Measurements from ENCODE around the gene AKAP7. TPM values are rescaled to one million over a fixed set of nuclear protein-coding genes. Genes with fewer than 3 reads are reported as not detected.

AKAP7 gene
- polyA plus RNA-seq, 1 experiment = 0.63 TPM

DNA sequence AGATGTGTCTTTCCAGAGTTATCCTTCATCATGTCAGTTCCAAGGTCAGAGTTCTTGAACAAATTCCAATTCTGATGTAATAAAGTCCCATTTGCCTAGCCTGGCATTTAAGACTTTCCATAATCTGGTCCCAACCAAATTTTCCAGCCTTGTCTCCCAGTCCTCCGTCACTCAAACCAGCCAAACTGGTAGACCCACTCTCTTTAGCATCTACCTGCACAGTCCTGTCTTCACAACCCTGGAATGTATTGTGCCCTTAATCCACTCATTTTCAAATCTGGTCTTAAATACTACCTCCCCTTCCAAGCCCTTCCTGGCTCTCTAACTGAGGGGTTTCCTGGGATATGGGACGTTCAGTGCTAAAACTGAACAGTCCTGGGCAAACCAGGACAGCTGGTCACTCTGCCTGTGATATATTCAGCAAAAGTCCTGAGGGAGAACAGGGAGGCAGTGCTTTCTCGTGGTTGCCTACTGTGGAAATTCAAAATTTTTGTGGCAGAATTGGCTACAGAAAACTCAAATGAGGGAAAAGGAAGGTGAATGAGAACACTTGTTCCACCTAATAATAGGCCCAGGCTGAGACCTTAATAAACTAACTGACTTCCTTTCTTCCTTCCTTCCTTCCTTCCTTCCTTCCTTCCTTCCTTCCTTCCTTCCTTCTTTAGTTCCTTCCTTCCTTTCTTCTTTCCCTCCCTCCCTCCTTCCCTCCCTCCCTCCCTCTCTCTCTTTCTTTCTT is 10.8 kb upstream of the AKAP7 start:
- Histone ChIP-seq H3K27me3 (ENCODE audit: control insufficient read depth, insufficient read depth, low read length) (no peaks in the 10 kb centered on the region), H3K36me3 (ENCODE audit: control insufficient read depth, insufficient read depth, low read length) (no peaks in the 10 kb centered on the region), H3K4me3 (ENCODE audit: low read depth, low read length) (no peak overlapping the region)
- TF ChIP-seq, protein P1, sequence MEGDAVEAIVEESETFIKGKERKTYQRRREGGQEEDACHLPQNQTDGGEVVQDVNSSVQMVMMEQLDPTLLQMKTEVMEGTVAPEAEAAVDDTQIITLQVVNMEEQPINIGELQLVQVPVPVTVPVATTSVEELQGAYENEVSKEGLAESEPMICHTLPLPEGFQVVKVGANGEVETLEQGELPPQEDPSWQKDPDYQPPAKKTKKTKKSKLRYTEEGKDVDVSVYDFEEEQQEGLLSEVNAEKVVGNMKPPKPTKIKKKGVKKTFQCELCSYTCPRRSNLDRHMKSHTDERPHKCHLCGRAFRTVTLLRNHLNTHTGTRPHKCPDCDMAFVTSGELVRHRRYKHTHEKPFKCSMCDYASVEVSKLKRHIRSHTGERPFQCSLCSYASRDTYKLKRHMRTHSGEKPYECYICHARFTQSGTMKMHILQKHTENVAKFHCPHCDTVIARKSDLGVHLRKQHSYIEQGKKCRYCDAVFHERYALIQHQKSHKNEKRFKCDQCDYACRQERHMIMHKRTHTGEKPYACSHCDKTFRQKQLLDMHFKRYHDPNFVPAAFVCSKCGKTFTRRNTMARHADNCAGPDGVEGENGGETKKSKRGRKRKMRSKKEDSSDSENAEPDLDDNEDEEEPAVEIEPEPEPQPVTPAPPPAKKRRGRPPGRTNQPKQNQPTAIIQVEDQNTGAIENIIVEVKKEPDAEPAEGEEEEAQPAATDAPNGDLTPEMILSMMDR (IDR thresholded peaks at IDR 0.05; ENCODE audit: insufficient read depth, low read depth, low read length) = no peak
- ChIA-PET CTCF (no interaction called here), POLR2A (no interaction called here)
- DNase-seq (ENCODE audit: low read depth) = no peak

DNA sequence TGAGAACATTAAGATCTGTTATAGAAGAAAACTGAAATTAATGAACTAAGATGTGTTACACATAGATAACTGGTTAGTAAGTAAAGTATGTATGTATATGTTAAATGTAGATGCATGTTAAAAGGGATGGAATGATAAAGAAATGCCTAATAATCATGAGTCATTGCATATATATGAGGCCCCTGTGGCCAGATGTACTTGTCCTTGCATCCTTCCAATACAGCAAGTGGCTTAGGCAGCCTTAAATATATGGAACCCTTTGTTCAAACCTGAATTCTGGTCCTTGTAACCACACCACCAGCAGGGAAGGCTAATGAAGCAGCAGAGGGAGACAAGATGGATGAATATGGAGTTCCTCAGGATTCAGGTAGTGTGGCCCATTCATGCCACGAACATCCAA is 9.8 kb upstream of the AKAP7 start:
- POLR2A ChIA-PET = no interaction called here
- Histone ChIP-seq H3K36me3 (ENCODE audit: control insufficient read depth, insufficient read depth, low read length) (no peaks in the 10 kb centered on the region), H3K27me3 (ENCODE audit: control insufficient read depth, insufficient read depth, low read length) (no peaks in the 10 kb centered on the region), H3K4me3 (ENCODE audit: low read depth, low read length) (no peak overlapping the region)
- no peak for DNase-seq (ENCODE audit: low read depth)
- CTCF ChIA-PET = no interaction called here
- TF ChIP-seq, protein P1 (IDR thresholded peaks at IDR 0.05; ENCODE audit: insufficient read depth, low read depth, low read length) = no peak

DNA sequence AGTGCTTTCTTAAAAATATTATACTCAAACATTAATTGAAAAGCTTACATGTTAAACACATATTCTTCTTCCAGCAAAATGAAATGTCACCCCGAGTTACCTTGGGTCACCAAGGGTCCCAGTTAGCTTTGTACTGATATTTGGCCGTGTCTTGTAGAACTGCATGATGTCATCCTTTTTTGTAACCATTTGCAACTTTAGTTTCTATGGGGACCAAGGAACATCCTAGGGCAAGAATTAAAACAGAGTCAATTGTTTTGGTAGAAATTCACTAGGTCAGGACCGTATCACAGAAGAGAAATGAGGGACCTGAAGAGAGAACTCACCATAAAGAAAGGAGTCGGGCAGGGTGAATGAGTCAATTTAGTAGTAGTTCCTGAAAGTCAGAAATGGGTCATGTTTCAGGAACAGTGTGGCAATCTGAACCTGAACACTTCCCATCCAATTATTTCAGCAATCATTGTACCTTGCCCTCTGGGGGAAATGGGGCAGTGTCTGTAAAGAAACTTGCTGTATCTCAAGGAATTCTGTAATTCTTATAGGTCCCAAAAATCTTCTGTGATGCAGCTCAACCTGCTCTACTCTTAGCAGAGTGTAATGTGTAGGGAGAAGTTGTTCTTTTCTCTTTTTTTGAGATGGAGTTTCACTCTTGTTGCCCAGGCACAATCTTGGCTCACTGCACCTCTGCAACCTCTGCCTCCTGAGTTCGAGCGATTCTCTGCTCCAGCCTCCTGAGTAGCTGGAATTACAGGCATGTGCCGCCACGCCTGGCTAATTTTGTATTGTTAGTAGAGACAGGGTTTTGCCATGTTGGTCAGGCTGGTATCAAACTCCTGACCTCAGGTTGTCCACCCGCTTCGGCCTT is 5.3 kb upstream of the AKAP7 start:
- Histone ChIP-seq H3K4me3 (ENCODE audit: low read depth, low read length) (no peak overlapping the region), H3K27me3 (ENCODE audit: control insufficient read depth, insufficient read depth, low read length) (no peaks in the 10 kb centered on the region), H3K36me3 (ENCODE audit: control insufficient read depth, insufficient read depth, low read length) (no peaks in the 10 kb centered on the region)
- ChIA-PET CTCF (interaction anchor here (1.2 kb wide), 1 partner anchor 245 kb away, joined by 4 read pairs; no protein-coding TSS in a partner anchor), POLR2A (no interaction called here)
- no peak for DNase-seq (ENCODE audit: low read depth)
- TF ChIP-seq, protein P1 (IDR thresholded peaks at IDR 0.05; ENCODE audit: insufficient read depth, low read depth, low read length) = no peak

DNA sequence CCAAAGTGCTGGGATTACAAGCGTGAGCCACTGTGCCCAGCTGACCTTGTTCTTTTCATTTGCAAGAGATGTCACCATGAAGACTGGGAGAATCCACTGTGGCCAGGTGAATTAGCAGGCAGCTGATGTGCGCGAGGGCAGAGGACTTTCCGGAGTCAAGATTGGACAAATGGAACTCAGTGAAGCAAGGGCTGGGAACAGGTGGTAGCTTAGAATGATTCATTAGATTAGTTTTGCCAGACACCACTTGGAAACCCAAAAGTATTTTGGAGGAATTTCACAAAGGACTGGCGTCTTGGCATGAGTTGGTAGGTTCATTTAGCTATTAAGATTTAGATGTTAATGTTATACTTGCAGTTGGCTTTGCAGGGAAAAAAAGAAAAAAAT is 4.7 kb upstream of the AKAP7 start:
- CTCF ChIA-PET = interaction anchor here (1.2 kb wide), 1 partner anchor 245 kb away, joined by 4 read pairs; no protein-coding TSS in a partner anchor
- TF ChIP-seq, protein P1 (IDR thresholded peaks at IDR 0.05; ENCODE audit: insufficient read depth, low read depth, low read length) = no peak
- H3K4me3 ChIP-seq (ENCODE audit: low read depth, low read length) = no peak overlapping the region
- H3K27me3 ChIP-seq (ENCODE audit: control insufficient read depth, insufficient read depth, low read length) = no peaks in the 10 kb centered on the region
- H3K36me3 ChIP-seq (ENCODE audit: control insufficient read depth, insufficient read depth, low read length) = no peaks in the 10 kb centered on the region
- POLR2A ChIA-PET = no interaction called here
- DNase-seq (ENCODE audit: low read depth) = no peak

DNA sequence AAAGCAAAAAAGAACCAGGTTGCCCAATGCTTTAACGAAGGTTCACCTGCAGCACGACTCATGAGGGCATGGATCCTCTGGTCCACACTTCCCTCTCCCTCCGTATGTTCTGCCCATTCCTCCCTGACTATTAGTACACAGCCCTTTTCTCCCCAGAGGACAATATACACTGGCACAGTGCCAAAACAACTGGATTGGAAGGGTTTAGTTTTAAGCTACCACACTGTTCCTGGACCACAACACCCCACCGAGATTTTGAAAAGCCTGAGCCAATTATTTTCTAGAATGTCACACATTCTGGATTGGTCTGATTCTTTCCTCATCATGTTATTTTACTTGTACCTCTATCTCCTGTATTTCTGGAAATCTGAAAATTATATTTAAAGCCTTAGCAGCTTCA is 2.9 kb upstream of the AKAP7 start:
- no peaks in the 10 kb centered on the region for H3K36me3 ChIP-seq (ENCODE audit: control insufficient read depth, insufficient read depth, low read length)
- TF ChIP-seq, protein P1 (IDR thresholded peaks at IDR 0.05; ENCODE audit: insufficient read depth, low read depth, low read length) = no peak
- no peaks in the 10 kb centered on the region for H3K27me3 ChIP-seq (ENCODE audit: control insufficient read depth, insufficient read depth, low read length)
- H3K4me3 ChIP-seq (ENCODE audit: low read depth, low read length) = no peak overlapping the region
- POLR2A ChIA-PET = no interaction called here
- CTCF ChIA-PET = interaction anchor here (0.9 to 3.0 kb wide), 2 partner anchors 15 to 248 kb away, joined by 3 to 10 read pairs; no protein-coding TSS in a partner anchor
- DNase-seq (ENCODE audit: low read depth) = no peak
